OCI-LY7 (cell line): ENCODE data around the gene TDRD5. TPM values are rescaled to one million over a fixed set of nuclear protein-coding genes. Genes with fewer than 3 reads are reported as not detected.

Source experiments
- BruUV-seq: library from RNA; stranded (reverse); fragments of 400-500 nt; replicated peaks from 2 replicates; lab custom pipeline; 2021; lab: Mats Ljungman, UMichigan
- CTCF ChIA-PET: fragments of 300-600 bp; sonication (Branson Sonifier 250); formaldehyde crosslinking; loops from one replicate; lab custom pipeline; 2022; ENCODE audit warnings: antibody characterized with exemption; ENCODE audit not compliant: unreplicated experiment; lab: Charles Lee
- POLR2A ChIA-PET: fragments of 300-600 bp; sonication (Branson Sonifier 250); formaldehyde crosslinking; loops from one replicate; lab custom pipeline; 2022; ENCODE audit warnings: antibody characterized with exemption; lab: Charles Lee
- DNase-seq: peaks from one replicate; pipeline ENCODE4 v3.0.0-alpha.2; 2015; ENCODE audit warnings: low spot score
- H2AFZ ChIP-seq: fragments of 200-600 bp; sonication (generic), shearing (Covaris generic); 2 replicates; pipeline ENCODE4 v1.6.1; 2014; ENCODE audit warnings: mild to moderate bottlenecking, antibody characterized with exemption, low read length, moderate library complexity
- H3K27ac ChIP-seq: fragments of 200-600 bp; sonication (generic); 2 replicates; pipeline ENCODE4 v1.5.1; 2014; ENCODE audit warnings: mixed run types, low read depth, mild to moderate bottlenecking, moderate library complexity, low read length, inconsistent platforms; ENCODE audit not compliant: poor library complexity, severe bottlenecking
- H3K36me3 ChIP-seq: fragments of 200-600 bp; sonication (generic); 2 replicates; pipeline ENCODE4 v1.6.1; 2014; ENCODE audit warnings: mild to moderate bottlenecking, antibody characterized with exemption, low read length, moderate library complexity, mixed read lengths; ENCODE audit not compliant: insufficient read depth
- H3K4me1 ChIP-seq: fragments of 200-600 bp; sonication (generic); 2 replicates; pipeline ENCODE4 v1.5.1; 2014; ENCODE audit warnings: mild to moderate bottlenecking, low read length; ENCODE audit not compliant: insufficient read depth, poor library complexity, severe bottlenecking
- H3K4me2 ChIP-seq: fragments of 200-600 bp; sonication (generic); 2 replicates; pipeline ENCODE4 v1.6.1; 2014; ENCODE audit warnings: mild to moderate bottlenecking, low read length
- H3K4me3 ChIP-seq: fragments of 200-600 bp; sonication (generic); 2 replicates; pipeline ENCODE4 v1.5.1; 2014; ENCODE audit warnings: mild to moderate bottlenecking, low read depth, low read length; ENCODE audit not compliant: poor library complexity, severe bottlenecking
- H3K79me2 ChIP-seq: fragments of 200-600 bp; sonication (generic); 2 replicates; pipeline ENCODE4 v1.6.1; 2016; ENCODE audit warnings: low read depth, mild to moderate bottlenecking, low read length, moderate library complexity, mixed read lengths; ENCODE audit not compliant: insufficient read depth
- H3K9me2 ChIP-seq: fragments of 200-600 bp; sonication (generic); 2 replicates; pipeline ENCODE4 v1.6.1; 2016; ENCODE audit warnings: mild to moderate bottlenecking, low read length, mixed read lengths; ENCODE audit not compliant: insufficient read depth
- H3K9me3 ChIP-seq: fragments of 200-600 bp; sonication (generic); 2 replicates; pipeline ENCODE4 v1.6.1; 2014; ENCODE audit warnings: mild to moderate bottlenecking, mixed run types, low read length, mixed read lengths
- H4K20me1 ChIP-seq: fragments of 200-600 bp; sonication (generic); 2 replicates; pipeline ENCODE4 v1.6.1; 2014; ENCODE audit warnings: mild to moderate bottlenecking, antibody characterized with exemption, low read length, moderate library complexity, mixed read lengths; ENCODE audit not compliant: insufficient read depth
- EZH2phosphoT487 ChIP-seq: fragments of 200-600 bp; sonication (generic); IDR thresholded peaks from 2 replicates; pipeline ENCODE4 v1.6.1; 2018; ENCODE audit warnings: low read depth, borderline replicate concordance, mild to moderate bottlenecking, mixed run types, antibody characterized with exemption, low read length, moderate library complexity, mixed read lengths
- intact Hi-C: fragments of 100-400 bp; cut with micrococcal nuclease; formaldehyde crosslinking; loops from one replicate; pipeline ENCODE4 v1.10.0; 2022; ENCODE audit not compliant: unreplicated experiment
- total RNA-seq, 2 experiments: library from RNA; depleted of rRNA in 1 of 2; stranded (reverse); fragments of >200 nt in 1 of 2; shearing (Covaris generic) in 1 of 2; gene quantifications; 2 replicates each; pipeline ENCODE4 v1.2.3, GENCODE V29; 2014 to 2022
- TF ChIP-seq, protein P1 (sequence below): fragments of 200-600 bp; sonication (generic); conservative IDR thresholded peaks from 2 replicates; pipeline ENCODE4 v1.5.1; 2014; ENCODE audit warnings: mild to moderate bottlenecking, antibody characterized with exemption, low read length, moderate library complexity, mixed read lengths

Gene TDRD5
- total RNA-seq, 2 experiments from 2014 or later: not detected

DNA sequence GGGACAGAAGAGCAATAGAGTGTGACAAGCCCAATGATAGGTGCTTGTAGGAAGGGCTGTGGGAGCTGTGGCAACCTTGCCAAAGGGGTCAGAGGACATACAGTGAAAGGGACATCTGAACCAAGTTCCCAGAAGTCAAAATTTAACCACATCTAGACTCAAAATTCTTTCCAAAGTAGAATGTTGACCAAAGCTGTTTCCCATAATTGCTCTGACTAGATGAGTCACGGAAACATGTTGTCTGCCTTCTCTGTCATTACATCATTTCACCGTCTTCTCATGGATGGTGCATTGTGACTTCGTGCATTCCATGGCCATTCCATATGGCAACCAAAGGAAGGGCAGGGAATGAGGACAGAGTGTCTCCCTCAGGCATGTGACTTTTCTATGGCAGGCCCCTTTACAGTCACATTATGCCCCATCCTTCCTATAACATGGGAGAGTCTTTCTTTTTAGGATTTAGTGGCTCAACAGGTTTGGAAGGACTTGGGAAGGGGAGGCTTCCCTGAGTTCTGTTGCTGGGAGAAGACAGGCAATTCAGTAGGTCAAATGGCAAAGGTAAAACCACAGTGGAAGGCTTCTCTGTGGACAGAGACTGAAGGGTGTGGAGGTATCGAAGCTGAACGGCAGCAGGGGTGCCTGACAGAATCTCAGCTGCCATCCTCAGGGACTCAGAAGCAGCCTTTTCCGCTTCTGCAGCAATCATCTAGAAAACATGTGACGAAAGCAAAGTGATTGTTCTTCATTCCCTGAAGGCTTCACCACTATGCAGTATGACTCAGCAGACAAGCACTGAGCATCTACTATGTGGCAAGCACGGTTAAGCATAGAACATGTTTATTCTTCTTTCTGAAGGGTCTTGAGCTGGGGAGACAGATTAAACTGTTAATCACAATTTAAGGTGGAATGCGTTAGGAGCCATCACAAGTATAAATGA lies 40.6 kb upstream of the TDRD5 start:
- TF ChIP-seq EZH2phosphoT487: no peak
- TF ChIP-seq, protein P1, sequence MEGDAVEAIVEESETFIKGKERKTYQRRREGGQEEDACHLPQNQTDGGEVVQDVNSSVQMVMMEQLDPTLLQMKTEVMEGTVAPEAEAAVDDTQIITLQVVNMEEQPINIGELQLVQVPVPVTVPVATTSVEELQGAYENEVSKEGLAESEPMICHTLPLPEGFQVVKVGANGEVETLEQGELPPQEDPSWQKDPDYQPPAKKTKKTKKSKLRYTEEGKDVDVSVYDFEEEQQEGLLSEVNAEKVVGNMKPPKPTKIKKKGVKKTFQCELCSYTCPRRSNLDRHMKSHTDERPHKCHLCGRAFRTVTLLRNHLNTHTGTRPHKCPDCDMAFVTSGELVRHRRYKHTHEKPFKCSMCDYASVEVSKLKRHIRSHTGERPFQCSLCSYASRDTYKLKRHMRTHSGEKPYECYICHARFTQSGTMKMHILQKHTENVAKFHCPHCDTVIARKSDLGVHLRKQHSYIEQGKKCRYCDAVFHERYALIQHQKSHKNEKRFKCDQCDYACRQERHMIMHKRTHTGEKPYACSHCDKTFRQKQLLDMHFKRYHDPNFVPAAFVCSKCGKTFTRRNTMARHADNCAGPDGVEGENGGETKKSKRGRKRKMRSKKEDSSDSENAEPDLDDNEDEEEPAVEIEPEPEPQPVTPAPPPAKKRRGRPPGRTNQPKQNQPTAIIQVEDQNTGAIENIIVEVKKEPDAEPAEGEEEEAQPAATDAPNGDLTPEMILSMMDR: no peak
- BruUV-seq: no TSS peak
- CTCF ChIA-PET: no interaction called here
- POLR2A ChIA-PET: no interaction called here
- no peak overlapping the region for H3K4me2 ChIP-seq
- H3K4me3 ChIP-seq: no peak overlapping the region
- intact Hi-C loops: no loop called here
- H3K4me1 ChIP-seq: peaks cover 10% of the 10 kb centered on the region
- no peaks in the 10 kb centered on the region for H3K9me3 ChIP-seq
- H3K27ac ChIP-seq: no peak overlapping the region
- H4K20me1 ChIP-seq: no peaks in the 10 kb centered on the region
- no peaks in the 10 kb centered on the region for H3K36me3 ChIP-seq
- no peaks in the 10 kb centered on the region for H3K9me2 ChIP-seq
- no peak for DNase-seq
- no peaks in the 10 kb centered on the region for H3K79me2 ChIP-seq
- no peak overlapping the region for H2AFZ ChIP-seq

DNA sequence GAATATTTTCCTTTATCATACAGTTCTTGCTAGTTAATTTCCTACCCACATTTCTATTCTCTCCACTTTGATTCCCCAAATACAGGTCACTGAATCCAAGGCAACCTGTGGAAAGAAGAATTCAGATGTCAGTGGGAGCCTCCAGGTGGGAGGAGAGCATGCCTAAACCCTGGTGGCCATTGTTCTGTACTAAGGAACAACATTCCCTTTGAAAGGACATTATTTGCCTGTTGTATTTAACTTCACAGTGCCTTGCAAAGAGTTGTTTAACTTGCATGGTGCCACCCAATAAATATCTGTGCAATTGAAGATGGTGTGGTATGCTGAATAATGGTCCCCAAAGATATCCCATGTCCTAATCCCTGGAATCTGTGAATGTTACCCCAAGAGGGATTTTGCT lies 37.2 kb upstream of the TDRD5 start:
- Histone ChIP-seq H2AFZ (peak overlapping the region; percentile 34; the same call in 1 of the 2 replicates), H3K36me3 (no peaks in the 10 kb centered on the region), H3K79me2 (no peaks in the 10 kb centered on the region), H3K9me3 (no peaks in the 10 kb centered on the region), H3K4me3 (no peak overlapping the region), H3K27ac (no peak overlapping the region), H3K9me2 (no peaks in the 10 kb centered on the region), H3K4me1 (peaks cover 10% of the 10 kb centered on the region), H3K4me2 (no peak overlapping the region), H4K20me1 (no peaks in the 10 kb centered on the region)
- intact Hi-C loops: no loop called here
- no peak for TF ChIP-seq EZH2phosphoT487
- TF ChIP-seq, protein P1: no peak
- BruUV-seq: no TSS peak
- POLR2A ChIA-PET: no interaction called here
- CTCF ChIA-PET: no interaction called here
- no peak for DNase-seq

DNA sequence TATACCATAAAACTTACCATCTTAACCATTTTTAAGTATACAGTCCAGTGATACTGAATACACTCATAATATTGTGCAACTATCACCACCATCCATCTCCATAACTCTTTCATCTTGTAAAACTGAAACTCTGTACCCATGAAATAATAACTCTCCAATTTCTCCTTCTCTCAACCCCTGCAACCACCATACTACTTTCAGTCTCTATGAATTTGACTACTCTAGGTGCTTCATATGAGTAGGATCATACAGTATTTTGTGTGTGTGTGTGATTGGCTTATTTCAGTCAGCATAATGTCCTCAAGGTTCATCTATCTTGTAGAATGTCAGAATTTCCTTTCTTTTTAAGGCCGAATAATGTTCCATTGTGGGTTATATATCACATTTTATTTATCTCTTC lies 33.6 kb upstream of the TDRD5 start:
- H2AFZ ChIP-seq: no peak overlapping the region
- H3K79me2 ChIP-seq: no peaks in the 10 kb centered on the region
- no TSS peak for BruUV-seq
- H3K27ac ChIP-seq: no peak overlapping the region
- H3K4me3 ChIP-seq: no peak overlapping the region
- H3K9me2 ChIP-seq: no peaks in the 10 kb centered on the region
- no peaks in the 10 kb centered on the region for H3K4me1 ChIP-seq
- ChIA-PET CTCF (no interaction called here), POLR2A (interaction anchor here (1.0 kb wide), 1 partner anchor 11 kb away, joined by 3 read pairs; no protein-coding TSS in a partner anchor)
- no peak overlapping the region for H3K4me2 ChIP-seq
- TF ChIP-seq, protein P1: no peak
- TF ChIP-seq EZH2phosphoT487: no peak
- intact Hi-C loops: no loop called here
- H3K36me3 ChIP-seq: no peaks in the 10 kb centered on the region
- no peaks in the 10 kb centered on the region for H4K20me1 ChIP-seq
- DNase-seq: no peak
- no peaks in the 10 kb centered on the region for H3K9me3 ChIP-seq
